GM21381 (cell line): ENCODE data around the gene DCN.

Source experiments
- ATAC-seq: cut with Tn5 transposase; IDR thresholded peaks from one replicate; pipeline ENCODE4 v1.9.1; 2021; ENCODE audit warnings: mild to moderate bottlenecking, moderate library complexity; ENCODE audit not compliant: unreplicated experiment

The DCN gene

DNA sequence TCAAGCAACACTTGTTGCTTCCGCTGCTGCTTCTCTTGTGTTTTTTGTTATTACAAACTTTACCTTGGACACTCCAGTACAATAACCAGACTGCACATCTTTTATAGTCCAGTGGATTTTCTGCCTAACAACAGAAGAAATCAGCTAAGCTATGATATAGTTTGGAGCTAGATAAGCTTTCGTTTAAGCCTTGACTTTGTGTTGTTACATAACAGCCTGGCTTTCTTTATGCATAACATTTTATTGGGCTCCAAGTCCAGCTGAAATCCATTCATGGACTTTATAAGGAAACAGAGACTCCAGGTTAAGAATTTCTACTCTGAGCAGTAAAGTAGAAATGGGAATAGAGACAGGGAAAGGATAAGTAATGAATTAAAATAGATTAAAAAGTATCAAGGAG is 3.5 kb upstream of the DCN start:
- ATAC-seq = no peak

DNA sequence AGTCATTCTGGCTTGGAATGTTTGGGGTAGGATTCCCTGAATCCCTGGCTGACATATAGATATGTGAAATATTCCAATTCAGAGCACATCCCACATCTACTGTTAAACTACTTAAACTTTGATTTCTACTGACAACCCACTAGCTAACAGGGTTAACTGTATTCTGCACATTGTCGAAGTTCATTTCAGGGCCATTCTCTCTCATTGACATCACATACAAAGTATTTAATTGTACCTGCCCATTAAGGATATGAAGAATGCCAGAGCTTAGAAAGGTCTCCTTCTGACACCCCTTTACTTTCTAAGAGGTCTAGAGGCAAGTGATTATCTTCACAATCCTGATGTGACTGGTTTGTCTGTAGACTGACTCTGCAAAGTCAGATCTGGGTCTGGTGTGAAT is 2.8 kb upstream of the DCN start:
- no peak for ATAC-seq

DNA sequence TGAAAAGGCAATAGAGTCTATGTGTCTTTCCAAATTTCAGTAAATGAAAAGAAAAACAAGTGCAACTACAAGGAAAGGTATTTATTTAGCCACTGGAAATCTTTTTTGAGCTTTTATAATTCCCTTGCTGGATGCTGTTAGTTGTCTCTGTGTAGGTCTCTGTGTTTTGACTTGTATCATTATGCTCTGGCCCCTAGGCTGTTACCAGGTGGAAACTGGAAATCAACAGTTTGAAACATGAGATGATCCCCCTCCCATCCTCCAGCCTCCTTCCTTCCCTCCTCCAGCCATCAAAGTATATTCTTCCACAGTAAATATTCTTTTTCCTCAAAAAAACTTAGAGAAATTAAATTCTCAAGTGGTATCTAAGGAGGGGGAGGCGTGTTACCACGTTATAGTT is 934 bp upstream of the DCN start:
- ATAC-seq = no peak

DNA sequence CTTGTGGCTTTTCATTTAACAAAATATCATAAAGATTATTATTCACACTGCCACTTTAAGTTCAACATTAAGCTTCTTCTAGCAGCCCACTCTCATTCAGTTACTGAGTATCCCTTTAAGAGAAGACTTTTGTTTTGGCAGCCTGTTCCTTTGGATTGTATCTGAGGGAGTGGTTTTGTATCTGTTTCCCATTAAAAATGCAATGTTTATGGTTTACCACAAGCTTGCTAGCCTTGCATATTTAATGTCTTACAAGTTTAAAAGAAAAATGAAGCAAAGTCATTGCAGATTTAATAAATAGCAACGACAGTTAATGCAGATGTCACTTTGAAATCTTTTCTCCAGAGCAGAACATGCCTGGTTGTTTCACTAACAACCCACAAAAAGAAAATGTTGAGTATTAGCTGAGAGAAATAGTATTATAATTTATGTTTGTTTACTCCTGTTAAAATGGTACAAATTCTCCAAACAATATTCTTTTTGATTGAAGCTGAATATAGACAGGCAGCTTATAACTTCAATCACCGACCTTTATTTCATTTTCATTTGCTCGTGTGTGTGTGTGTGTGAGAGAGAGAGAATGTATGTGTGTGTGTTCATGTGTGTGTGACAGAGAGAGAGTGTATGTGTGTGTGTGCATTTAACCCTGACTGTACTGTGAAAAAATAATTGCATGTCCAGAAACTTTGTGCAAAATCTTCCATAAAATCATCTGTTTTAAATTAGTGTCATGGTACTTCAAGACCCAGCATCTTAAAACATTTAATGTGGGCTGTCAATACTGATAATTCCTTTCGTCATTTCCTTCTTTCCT is 1.8 kb downstream of the DCN start:
- ATAC-seq = no peak

DNA sequence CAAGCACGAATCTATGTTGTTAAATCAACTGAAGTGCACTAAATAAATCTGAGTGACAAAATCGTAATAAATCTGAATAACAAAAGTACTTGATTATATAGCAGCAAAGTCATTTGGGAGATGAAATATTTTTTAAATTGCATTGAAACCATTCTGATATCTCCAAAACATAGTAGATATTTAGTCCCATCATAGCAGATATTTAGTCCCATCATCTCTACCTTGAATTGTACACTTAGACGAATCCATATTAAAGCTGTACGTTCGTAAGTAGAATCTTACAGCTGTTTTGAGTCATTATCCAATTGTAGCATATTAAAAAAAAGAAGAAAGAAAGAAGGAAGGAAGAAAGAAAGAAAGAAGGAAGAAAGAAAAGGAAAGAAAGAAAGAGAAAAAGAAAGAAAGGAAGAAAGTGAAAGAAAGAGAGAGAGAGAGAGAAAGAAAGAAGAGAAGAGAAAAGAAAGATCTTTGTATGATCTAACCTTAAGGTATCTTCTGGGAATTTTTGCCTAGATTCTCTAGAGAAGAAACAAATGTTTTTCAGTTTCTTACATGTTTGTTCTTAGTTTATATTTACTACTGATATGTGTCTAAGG is 2.6 kb downstream of the DCN start:
- ATAC-seq = no peak

DNA sequence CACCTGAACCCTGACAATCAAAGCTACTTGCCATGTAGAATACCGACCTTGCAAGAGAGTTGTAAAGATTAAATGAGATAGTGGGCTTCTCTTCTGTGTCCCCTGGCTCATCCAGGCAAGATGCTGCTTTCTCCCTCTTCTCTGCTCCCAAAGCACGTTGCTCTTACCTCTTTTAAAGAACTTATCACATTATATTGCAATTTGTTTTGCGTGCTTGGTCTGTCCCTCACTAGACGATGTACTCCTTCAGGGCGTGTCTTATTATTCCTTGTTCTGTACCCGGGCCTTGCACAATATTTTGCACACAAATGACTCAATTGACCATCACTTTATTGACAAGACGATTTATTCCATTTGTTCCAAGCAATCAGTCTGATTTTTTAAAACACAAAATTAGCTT is 3.3 kb downstream of the DCN start:
- no peak for ATAC-seq

DNA sequence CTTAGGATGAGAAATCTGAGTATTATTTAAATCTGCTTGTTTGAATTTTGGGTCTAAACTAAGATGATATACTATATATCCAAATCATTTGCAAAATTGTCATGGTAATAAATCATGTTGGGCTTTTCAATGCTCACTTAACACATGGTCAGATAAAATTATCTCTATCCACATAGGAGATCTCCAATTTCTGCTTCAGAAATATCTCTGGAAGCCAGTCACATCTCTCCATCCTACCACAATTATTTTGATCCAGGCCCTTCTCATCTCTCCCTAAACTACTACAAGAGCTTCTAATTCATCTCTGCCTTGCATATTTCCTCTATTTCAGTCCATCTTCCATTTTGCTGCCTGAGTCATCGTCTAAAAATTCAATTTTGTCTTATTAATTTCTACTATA is 3.8 kb downstream of the DCN start:
- ATAC-seq = no peak

DNA sequence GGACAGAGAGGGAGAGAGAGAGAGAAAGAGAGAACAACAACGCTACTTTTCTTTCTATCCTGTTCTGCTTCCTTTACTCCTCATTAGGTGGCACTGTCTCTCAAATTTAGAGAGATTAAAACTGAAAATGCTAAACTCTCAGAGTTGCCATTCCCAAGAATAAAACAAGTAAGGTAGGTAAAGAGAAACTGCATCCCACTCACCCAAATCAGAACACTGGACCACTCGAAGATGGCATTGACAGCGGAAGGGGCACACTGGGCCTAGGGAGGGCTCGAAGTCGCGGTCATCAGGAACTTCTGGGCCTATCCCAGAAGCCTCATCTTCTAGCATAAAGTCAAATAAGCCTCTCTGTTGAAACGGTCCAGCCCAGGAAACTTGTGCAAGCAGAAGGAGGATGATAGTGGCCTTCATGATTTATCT is 4.5 kb downstream of the DCN start:
- ATAC-seq = no peak

DNA sequence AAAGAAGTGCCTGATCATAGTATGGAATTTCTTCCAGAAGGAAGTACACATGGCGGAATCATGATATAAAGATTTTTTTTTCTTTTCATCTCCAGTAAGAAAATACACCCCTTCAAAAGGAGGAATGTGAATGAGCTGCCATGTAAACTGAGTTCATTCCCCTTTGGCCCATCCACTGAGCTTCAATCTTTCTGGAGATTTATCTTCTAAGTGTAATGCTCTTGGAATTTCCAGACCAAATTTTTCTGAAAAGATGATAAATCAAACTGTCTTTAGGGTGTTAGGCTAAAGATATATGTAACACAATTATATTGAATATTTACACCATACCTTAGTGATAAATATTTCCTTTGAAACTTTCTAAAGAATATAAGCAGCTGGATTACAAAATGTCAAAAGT is 5.2 kb downstream of the DCN start:
- no peak for ATAC-seq

DNA sequence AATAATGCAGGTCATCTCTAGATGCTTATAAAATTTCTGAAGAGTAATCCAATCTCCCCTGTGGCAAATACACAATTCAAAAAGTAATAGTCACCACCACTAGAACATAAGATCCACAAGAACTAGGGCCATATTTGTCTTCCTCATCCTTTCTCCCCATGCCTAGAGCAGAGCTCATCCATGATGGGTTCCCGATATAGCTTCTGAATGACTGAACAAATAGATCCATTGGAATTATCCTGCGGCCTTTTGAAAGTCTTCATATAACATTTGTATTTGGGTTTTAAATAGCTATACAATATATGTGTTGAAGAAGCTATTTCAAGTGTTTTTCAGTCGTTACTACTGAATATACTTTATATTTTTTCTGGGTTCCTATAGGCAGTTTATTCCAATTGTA is 5.7 kb downstream of the DCN start:
- ATAC-seq = no peak

DNA sequence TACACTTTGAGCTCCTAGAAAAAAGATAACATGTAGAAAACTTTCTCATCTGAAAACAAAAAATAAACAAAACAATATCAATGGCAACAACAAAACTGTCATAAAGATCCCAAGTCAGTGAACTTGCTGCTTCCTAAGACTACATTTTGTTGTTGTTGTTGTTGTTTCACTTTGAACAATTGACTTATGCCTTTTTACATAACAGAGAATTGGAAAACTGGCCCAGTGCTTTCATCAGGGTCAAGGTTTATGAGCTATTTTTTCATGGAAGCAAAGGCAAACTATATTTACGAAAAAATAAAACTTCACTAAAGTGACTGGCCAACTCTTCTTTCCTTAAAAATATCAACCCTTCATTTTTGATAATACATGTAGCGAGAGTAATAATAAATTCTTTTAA is 6.3 kb downstream of the DCN start:
- no peak for ATAC-seq

DNA sequence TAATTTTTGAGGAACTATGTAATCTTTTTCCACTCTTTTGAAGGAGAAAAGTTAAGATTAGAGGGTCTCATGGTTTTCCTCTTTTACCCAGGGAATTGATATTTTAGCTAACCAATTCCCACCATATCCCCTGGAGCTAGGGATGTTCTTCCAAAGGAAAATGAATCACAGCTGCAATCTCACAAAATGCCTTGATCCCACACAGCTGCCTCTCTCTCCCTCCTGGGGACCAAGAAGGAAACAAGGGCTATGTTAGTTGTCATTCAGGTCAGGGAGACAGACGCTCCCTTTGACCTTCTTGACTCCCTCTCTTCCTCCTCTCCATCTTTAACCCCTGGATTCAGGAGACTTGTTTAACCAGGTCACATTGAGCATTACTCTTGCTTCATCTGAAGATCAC is 9.5 kb downstream of the DCN start:
- no peak for ATAC-seq

DNA sequence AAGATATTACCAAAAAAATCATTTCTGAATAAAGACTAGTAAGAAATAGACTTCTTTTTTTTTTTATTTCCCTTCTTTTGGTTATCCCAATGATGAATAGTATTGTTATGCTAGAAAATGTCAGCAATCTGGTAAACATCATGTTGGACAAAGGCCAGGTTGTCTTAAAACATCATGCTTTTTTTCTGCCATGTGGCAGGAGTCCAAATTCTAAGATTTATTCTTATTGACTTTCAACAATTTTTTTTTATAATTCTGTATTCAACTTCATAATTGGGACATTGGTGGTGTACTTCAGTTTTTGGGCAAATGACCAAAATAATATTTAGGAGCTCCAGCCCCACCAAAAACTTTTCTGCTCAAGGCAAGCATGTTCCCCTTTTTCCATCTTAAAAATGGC is 10.5 kb downstream of the DCN start:
- ATAC-seq = no peak

DNA sequence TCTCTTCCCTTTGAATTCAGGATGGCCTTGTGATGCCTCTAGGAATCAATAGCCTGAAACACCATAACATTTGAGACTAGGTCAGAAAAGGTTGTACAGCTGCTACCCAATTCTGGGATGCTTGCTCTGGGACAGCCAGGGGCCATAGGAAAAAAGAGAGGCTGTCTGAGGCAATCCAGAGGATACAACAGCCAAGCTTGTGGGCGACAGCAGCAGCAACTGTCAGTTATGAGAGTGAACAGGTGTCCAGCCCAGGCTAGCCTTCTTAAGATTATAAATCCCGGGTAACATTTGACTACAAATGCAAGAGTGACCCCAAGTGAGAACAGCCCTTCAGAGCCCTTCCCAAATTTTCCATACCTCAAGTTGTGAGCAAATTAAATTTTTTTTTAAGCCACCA is 11.1 kb downstream of the DCN start:
- no peak for ATAC-seq

DNA sequence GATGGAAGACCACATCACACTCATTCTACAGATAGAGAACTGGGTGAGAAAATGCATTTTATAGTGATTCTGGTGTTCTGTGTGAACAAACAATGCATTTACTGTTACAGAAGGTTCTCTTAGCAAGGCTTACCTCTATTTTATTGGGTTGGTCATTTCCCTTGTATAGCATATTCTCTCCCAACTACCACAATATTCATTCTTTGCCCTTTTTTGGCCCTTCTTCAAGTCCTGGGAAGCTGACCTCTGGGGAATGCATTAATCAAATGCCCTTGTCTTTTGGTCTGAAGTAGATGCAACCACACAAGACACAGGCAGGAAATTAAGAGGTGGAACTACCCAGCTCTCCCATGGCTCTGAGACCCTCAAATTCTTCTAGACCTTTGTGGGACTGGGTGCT is 19.5 kb downstream of the DCN start:
- ATAC-seq = no peak

DNA sequence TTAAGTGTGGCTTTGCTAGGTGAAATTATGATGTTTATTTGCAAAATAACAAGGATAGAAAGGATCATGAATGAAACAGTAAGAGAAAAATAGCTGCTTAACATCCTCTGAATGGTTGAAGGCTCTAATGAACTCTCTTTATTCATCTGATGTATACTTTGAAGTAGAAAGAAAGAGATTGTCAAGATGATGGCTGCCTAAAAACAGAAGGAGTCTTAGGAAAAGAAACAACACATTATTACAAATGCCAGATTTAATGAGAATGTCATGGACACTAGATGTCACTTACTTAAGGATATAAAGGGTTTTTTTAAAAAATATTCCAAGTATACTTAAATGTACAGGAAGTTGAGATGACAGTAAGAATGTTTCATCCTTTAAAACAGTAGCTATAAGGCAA is 21.6 kb downstream of the DCN start:
- ATAC-seq = no peak

DNA sequence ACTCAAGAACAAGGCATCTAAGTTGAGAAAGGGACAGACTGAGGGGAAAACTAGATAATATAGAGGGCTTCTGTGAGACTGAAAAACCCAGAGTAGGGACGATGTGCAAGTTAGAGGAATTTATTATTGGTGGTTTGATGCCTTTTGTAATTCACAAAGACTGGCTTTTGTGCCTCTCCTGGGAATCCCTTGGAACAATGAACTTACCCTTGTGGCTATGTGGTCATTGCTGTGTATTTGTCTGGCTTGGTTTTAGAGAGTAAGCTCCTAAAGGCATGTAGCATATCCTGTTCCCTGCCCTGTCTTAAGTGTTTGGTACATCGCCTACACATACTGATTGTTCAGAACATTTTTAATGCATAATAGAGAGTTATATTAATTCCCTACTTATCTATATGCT is 26.6 kb downstream of the DCN start:
- no peak for ATAC-seq

DNA sequence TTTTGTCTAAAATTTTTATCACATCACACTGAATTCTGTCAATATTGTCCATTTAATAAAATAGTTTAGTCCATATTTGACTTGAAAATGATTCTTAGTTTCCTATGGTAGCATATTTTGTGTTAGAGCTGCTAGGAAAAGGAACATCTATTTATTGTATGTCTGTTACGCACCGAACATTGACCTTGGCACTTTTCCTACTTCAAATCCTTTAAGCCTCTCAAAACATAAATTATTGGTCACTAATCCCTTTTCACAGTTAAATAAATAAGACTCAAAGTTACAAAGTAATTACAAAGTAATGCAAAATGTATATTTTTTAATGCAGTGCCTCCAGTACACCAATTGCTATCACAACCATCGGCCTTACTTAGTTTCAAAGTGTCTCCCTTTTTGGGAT is 28.5 kb downstream of the DCN start:
- no peak for ATAC-seq

DNA sequence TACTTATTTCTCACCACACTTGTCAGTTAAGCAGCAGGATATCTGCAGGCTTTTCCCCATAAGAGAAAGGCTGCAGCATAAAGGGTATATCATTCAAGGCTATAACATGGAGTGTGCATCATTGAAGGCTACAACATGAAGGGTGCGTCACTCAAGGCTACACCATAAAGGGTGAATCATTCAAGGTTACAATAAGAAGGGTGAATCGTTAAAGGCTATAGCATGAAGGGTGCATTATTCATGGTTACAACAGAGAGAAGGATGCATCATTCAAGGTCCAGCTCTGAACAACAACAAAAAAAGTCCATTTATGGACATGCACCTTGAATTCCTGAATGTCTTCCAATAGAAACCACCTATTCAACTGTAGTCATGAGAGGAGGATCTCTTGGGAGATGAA is 38.6 kb downstream of the DCN start:
- ATAC-seq = no peak

DNA sequence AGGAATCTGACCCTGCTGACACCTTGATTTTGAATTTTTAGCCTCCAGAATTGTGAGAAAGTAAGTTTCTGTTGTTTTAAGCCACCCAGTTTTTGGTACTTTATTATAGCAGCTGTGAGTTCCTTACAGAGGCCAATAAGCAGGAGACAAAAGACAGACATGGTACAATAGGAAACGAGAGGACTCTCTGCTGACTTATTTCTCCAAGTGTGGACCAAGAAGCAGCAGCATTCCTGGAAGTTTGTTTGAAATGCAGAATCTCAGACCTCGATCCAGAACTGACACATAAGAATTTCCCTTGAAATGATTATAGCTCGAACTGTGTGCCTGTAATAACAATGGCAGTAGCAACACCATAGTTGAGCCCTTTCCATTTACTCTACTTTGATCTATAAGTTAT is 39.4 kb downstream of the DCN start:
- ATAC-seq = no peak

DNA sequence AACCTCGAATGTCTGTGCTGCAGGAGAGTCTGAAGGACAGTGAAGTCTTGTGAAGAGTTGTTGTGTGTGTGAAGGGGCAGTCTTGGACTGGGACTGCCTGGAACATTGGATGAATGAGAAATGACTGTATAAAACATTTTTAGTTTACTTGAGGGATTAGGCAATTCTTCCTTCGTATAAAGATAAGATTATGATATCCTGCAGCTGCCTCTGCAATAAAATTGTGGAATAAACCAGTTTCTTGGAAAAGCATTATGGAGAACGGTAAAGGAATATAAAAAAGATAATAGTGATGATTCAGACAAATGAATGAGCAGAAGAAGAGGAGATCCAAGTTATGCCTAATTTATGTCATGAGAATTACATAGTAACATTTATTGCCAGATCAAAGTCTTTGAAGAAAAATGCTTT is 40.4 kb downstream of the DCN start:
- ATAC-seq = no peak

DNA sequence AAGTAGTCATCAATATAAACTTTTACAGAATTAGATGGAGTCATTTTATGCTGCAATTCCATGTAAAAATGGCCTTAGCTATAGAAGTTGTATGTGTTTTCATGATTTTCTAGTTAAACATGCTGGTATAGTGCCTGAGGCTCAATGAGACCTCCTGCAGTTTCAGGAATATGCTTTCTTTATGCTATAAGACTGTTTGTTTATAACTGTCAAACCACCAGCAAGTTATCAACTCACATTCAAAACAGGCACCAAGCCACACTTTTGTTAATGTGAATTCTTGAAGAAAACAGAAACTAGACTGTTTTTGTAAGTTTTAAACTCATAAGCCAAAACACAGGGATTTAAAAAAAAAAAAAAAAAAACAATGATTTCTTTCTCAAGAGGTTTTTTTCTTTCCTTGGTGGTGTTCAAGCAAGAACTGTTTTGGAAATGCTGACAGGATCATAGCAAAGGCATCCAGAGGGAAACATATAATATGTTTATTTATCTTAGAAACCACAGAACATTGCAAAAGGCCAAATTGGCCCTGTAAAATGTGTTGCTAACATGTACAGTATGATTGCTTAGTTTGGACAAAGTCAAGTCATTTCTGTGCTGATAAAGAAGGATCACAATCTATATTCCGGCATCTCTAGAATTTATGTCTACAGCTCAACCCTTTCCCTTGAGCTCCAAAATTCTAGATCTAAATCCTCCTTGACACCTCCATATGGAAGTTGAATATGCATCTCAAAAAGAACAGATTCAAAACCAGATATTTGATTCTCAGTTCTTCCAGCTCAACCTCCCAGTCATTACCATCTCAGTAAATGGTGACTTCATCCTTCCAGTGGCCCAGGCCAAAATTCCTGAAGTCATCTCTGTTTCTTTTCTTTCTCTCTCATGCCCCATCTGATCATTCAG is 42.3 kb downstream of the DCN start:
- no peak for ATAC-seq
